ENCODE measurements around the gene PSME1.

Gene PSME1

DNA sequence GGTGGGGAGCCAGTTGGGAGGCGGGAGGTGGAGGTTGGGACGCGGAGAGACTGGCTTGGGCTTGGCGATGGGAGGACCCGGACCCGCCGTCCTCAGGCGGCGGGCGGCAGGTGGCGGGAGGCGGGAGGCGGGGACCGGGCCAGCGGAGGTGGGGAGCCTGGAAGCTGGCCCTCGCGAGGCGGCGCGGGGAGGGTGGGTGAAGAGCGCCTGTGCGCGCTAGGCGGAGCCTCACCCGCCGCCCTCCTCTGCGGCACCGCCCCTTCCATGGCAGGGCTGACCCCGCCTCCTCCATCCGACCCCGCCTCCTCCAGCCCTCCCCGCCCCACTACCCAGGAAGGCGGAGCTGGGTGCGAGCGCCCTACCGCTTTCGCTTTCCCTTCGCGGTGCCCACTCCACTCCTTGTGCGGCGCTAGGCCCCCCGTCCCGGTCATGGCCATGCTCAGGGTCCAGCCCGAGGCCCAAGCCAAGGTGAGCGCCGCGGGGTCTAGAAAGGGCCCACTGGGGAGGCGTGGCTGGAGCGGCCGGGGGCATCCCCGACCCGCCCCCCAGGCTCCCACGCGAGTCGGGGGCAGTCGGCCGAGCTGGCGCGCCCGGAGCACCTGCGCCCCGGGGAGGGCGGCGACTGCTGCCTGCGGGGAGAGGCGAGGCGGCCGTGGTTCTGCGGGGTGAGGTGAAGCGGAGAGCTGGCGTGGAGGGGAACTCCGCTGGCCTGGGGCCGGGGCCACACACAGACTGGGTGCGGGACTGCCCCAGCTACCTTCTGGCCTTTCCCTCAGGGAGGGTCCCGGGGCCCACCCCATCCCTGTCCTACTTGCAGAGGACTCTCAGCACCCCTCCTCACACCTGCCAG is at the start of gene PSME1:
Gene PSME1 (plus strand): TSS at position 361 of the 850 bp plus-strand sequence. CDS start 69 bp downstream, at position 430.
- DNase-seq (ENCODE audit: low read depth), result peak; percentile 86

DNA sequence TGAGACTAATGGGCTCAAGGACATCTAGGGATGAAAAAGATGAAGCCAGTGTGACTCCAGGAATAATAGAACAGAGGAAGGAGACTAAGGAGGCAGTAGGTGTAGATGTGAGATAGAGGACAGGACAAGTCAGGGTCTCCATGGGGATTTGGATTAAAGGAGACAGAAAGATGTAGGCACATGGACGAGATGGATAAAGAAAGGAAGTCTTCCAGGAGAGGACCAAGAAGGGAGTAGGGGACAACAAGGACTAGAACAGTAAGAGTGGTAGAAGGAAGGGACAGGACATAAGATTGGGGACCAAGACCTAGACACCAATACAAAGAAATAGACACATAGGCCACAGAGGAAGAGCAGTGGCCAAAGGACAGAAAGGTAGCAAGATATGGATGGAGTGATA is 49.0 kb upstream of the PSME1 start:
- no peak for DNase-seq (ENCODE audit: low read depth)

DNA sequence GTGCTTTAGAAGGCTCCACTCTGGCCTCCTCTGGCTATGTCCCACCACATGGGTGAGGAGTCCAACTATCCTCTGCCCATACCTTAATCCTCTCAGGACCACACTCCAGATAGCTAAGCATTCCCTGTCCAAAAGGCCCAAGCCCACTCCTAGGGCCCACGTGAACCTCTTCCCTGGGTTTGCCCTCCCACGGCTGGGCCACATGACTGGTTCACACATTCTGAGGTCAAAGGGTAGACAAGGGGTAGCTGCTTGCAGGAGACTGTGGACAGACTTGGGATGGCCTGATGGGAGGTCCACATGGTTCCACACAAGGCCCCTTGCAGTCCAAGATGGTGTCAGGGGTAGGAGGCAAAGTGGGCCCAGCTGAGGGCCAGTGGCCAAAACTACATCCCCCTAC is 47.9 kb upstream of the PSME1 start:
- DNase-seq (ENCODE audit: low read depth), result no peak

DNA sequence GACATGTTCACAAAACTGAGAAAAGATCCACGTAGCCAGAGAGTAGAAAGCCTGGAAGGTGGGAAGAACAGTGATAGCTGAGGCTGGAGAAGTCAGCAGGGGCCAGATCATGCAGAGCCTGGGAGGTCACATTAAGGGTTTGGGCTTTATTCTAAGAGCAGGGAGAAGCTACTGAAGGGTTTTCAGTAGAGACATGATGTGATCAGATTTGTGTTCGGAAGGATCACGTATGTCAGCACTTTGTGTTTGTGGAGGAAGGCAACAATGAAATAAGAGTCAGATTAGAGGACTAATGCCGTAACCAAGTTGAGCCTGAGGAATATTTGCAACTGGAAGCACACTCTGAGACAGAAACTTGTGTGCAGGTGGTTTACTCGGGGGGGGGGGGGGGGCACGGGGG is 46.1 kb upstream of the PSME1 start:
- no peak for DNase-seq (ENCODE audit: low read depth)

DNA sequence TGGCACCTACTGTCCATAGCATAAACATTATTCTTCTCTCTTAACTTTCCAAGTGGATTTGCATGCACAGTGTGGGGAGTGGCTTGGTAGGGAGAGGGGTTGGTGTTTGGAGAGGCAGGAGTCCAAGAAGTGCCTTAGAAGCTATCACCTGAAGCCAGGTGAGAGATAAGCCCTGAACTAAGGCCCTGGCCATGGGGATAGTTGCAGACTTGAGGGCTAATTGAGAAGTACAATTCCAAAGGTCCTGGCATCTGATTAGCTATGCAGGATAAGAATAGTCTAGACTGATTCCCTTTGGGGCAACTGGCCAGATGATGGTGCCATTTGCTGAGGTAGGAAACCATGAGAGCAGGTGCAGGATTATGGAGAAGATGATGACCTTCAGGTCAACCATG is 43.9 kb upstream of the PSME1 start:
- no peak for DNase-seq (ENCODE audit: low read depth)

DNA sequence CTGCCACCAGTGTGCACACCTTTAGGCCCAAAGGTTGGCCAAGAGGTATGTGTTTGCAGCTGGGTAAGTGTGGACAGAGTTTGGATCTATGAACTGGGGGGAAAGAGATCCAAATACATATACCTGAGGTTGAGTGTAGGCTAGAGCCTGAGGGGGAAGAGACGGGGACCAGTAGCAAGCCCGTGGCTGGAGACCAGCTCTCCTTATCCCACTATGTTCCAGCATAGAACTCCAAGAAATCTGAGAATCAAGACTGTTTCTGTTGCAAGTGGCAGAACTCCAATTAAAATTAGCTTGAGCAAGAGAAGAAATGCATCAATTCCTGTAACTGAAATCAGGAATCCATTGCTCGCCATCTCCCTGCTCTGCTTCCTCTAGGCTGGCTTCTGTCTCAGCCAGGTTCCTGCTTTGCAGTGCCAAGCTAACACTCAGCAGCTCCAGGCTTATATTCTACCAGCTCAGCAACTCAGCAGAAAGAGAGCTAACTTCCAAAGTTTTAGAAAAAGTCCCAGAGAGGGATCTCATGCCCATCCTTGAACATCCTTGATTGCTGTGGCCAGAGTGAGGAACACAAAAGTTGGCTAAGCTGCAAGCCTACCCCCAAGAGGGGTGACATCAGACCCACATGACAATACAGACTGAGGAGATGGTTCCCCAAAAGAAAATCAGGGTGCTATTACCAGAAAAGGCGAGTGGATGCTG is 43.3 kb upstream of the PSME1 start:
- no peak for DNase-seq (ENCODE audit: low read depth)

DNA sequence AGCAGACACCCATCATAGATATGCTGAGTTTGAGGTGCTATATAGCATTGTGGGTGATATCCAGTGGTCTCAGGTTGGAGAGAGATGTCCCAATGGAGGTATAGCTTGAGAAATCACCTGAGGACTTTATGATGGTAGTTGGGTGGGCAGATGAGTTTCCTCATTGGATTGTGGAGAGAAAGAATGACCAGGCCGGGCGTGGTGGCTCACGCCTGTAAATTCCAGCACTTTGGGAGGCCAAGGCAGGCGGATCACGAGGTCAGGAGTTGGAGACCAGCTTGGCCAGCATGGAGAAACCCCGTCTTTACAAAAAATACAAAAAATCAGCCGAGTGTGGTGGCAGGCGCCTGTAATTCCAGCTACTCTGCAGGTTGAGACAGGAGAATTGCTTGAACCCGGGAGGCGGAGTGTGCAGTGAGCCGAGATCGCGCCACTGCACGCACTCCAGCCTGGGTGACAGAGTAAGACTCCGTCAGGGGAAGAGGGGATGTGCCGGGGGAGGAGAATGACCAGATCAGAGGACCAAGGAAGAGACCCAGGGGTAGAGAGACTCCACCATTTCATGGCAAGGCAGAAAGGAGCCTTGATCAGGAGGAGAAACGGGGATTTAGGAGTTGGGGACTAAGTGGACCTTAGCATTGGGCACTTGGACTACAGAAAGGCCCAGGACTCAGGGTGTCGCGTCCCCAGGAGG is 42.6 kb upstream of the PSME1 start:
- DNase-seq (ENCODE audit: low read depth), result no peak

DNA sequence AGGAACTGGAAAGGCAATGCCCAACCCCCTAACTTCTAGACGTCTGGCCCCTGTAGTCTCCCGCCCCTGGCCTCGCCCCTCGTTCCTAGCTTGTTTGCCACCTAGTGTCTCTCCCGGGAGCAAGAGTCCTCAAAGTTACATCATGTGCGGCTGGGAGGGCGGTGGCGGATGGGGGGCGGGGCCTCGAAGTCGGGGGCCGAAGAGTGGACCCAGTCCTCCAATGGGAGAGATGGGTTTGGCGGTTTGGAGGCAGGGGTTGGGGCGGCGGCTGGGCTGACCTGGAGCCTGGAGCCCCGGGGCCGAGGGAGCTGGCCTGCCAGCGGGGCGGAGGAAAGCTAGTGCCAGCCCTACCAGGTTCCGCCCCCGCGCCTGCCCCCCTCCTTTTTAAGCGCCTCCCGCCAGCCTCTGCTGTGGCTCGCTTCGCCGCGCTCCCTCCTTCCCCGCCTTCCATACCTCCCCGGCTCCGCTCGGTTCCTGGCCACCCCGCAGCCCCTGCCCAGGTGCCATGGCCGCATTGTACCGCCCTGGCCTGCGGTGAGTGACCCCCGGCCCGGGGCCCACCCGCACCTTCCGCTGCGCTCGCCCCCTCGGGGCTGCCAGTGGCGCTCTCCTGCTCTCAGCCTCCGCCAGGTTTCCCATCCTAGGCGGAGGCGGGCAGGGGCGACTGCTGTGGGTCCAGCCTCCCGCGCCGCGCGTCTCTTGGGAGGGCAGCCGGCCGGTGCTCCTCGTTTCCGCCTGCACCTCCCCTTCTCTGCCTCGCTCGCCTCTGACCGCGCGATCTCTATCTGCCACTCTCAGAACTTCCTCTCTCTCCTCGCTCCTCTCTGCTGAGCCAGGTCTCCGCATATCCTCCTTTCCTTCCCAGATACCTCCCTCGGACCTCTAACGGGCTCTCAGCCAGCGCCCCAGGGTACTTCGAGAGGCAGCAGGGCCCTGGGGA is 41.8 kb upstream of the PSME1 start, which contains the start of gene PCK2:
Gene PCK2 (plus strand): TSS at position 411 of the 940 bp plus-strand sequence. CDS start 95 bp downstream, at position 506.
- peak; percentile 65 for DNase-seq (ENCODE audit: low read depth)

DNA sequence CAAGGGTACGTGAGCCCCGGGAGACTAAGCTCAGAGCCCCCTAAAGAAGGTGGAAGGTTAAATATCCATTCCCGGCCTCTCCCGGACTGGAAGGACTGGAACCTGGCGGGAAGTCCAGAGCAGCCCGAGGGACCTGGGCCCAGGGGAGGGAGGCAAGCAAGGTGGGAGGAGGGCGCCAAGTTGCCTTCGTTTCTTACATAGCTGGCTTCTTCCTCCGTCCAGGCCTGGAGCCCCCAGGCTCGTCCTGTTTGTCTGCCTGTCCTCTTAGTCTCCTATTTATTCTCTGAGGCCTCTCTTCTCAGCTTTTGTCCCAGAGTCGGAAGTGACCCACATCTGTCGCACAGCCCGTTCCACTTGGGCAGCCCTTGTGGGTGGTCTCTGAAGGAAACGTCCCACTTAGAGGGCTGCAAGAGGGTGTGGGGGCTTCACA is 41.1 kb upstream of the PSME1 start:
- no peak for DNase-seq (ENCODE audit: low read depth)

DNA sequence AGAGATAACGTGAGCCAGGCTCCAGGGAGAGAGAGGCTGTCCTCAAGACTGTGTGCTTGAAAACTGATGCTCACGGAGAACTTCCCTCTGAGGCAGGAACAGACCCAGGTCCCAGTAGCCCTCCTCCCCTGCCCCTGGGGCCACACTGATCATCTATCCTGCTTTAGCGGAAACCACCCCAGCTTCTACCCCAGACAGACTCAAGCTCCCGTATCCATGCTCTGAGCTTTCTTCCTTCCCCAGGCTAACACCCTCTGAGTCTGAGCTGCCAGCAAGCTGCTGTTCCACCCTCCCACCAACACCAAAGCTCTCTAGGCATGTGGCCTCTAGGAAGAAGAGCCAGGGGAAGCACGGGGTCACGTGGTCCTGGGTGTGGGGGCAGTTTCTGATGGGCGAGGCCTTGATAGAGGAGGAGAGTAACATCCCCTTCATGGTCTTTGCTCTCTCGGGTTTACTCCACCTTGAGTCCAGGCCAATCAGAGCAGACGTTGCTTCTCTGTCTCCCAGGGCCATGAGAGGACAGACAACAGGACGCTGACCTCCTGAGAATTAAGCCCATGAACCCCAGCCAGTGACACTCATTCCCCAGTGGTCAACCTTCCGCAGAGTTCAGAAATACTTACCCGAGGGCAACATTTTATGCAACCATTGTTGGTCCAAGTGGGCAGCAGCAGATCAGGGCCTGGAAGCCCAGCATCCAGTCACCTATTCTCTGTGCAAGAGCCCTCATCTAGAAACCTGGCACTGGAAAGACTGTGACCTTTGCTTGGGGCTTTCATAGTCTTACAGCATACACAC is 40.5 kb upstream of the PSME1 start:
- no peak for DNase-seq (ENCODE audit: low read depth)

DNA sequence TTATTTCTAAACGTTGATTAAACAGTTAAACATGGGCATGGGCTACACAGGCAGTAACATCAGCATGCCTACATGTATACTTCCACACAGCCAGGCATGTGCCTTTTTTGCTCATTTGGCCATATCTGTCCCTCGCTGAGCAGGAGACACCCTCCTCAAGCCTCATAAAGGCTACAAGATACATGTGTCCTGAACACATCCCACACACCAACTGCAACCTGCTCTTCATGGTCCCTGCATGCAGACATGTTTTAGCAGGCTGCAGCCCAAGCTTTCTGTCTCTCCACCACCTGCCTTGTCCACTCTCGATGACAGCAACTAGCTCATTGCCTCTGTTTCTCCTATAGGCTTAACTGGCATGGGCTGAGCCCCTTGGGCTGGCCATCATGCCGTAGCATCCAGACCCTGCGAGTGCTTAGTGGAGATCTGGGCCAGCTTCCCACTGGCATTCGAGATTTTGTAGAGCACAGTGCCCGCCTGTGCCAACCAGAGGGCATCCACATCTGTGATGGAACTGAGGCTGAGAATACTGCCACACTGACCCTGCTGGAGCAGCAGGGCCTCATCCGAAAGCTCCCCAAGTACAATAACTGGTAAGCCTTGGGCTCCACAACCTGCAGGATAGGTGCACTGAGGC is 39.3 kb upstream of the PSME1 start:
- no peak for DNase-seq (ENCODE audit: low read depth)

DNA sequence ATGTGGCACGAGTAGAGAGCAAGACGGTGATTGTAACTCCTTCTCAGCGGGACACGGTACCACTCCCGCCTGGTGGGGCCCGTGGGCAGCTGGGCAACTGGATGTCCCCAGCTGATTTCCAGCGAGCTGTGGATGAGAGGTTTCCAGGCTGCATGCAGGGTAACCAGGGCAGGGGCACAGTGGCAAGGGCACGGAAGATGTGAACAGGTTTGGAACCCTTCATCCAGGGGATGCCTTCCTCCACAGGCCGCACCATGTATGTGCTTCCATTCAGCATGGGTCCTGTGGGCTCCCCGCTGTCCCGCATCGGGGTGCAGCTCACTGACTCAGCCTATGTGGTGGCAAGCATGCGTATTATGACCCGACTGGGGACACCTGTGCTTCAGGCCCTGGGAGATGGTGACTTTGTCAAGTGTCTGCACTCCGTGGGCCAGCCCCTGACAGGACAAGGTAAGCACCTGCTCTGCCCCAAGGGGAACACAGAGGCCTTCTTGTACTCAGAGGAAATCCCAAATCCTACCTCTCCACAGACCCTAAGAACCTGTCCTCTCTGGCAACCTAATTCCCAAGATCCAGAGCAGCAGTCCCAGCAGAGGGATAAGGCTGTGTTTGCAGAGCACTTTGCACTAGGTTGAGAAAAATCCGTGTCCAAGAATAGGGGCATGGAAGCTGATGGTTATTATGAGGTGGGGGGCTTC is 37.6 kb upstream of the PSME1 start:
- no peak for DNase-seq (ENCODE audit: low read depth)

DNA sequence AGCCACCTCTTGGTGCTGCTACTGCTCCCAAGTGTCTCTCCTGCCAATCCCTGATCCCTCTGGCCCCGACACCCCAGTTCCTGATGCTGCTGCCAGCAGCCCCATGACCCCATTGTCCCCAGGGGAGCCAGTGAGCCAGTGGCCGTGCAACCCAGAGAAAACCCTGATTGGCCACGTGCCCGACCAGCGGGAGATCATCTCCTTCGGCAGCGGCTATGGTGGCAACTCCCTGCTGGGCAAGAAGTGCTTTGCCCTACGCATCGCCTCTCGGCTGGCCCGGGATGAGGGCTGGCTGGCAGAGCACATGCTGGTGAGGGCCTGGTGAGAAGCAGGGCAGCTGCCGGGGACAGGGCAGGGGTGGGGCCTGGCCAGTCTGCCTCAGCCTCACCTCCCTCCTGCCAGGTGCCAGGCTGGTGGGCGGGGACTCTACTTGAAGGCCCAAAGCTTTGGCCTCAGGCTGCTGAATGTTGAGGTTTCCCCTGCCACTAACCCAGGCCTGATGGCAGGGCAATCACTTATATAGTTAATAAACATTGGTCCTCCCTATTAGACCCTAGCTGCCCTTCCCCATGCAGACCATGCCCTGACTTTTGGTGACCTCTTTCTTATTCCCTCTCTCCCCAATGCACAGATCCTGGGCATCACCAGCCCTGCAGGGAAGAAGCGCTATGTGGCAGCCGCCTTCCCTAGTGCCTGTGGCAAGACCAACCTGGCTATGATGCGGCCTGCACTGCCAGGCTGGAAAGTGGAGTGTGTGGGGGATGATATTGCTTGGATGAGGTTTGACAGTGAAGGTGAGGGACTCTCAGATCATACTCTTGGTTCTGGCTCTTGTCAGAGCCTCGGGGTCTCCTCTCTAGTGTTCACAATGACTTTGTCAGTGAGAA is 36.8 kb upstream of the PSME1 start:
- DNase-seq (ENCODE audit: low read depth), result no peak

DNA sequence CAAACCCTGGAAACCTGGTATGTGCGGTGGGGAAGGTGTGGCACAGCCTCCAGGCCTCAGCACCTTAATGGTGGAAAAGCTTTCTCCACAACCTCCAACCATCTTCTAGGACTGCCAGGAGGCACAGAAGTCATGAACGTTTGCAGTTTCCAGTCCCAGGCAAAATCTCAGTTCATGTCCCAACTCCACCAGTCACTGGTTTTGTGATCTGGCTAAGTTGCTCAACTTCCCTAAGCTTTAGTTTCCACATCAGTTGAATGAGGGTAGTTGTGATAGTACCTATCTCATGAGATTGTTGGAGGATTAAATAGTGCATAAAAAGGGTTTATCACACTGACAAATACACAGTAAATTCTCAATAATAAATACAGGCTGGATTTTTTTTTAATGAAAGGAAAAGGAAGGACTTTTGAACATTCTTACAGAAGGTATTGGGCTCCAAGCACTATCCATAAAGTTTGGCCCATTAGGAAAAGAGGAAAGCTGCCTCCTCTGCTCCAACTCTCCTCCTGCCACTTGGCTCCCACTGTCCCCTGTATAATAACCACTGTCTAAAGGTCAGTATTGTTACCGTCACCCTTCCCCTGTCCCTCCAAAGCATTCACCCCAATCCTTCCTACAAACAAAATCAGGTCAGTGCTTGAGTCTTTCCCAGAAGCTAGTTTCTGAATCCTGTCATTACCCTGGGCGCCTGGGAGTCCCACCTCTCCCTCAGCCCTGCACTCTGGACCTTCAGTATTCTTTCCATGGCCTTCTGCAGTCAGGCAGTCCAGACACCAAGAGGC is 35.6 kb upstream of the PSME1 start:
- no peak for DNase-seq (ENCODE audit: low read depth)

DNA sequence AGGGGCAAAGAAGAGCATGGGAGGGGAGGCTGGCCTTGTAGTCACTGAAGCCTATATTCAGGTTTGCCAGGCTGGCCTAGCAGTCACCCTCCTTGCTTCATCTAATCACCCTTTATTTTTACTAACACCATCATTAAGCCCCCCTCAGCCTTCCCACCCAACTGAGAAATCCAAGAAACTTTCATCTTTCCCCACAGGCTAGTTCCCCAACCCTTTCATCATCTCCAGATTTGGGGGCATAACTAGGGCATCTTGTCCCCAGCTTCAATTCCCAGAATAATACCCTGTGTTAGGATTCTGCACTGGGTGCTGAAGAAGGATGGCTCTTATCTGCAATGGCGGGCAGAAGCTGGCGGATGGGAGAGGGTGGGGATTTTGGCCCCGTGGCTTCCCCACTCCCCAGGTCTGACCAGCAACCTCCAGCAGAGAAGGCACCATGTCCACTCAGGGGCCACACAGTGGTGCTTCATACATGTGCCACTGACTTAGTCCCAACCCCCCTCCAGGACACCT is 35.0 kb upstream of the PSME1 start:
- DNase-seq (ENCODE audit: low read depth), result no peak

DNA sequence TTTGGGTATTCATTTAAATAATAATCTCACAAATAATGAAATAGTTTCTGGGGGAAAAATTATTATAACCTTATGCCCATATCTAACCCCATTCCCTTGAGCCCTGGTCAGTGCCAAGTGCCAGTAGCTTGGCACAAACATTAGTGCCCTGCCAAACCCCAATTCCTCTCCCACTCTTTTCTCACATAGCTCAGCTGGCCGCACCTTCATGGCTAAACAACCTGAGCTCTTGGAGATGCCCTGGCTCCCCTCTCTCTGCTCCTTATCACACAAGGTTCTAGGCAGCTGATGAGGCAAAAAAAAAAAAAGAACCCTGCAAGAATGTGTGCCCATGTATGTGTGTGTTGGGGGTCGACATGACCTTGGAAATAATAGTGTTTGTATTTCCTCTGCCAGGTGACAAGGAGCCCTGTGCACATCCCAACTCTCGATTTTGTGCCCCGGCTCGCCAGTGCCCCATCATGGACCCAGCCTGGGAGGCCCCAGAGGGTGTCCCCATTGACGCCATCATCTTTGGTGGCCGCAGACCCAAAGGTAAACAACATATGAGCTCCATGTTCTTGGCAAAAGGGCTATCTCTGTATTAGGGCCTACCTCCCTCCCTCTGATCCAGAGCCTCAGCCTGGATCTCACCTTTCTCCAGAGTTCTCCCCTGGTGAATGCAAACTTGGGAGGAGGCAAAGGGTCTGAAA is 33.5 kb upstream of the PSME1 start:
- no peak for DNase-seq (ENCODE audit: low read depth)

DNA sequence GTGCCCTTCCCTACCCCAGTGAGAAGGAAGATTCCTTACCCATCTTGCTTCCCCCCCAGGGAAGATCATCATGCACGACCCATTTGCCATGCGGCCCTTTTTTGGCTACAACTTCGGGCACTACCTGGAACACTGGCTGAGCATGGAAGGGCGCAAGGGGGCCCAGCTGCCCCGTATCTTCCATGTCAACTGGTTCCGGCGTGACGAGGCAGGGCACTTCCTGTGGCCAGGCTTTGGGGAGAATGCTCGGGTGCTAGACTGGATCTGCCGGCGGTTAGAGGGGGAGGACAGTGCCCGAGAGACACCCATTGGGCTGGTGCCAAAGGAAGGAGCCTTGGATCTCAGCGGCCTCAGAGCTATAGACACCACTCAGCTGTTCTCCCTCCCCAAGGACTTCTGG is 32.5 kb upstream of the PSME1 start:
- DNase-seq (ENCODE audit: low read depth), result no peak

Measured in stimulated activated CD8-positive, alpha-beta memory T cell treated with anti-CD3 and anti-CD28 coated beads, Interleukin-15, amount 100 ng/mL, for 24 hours (primary cell).